ENCODE results near the gene HBEGF.

The HBEGF gene

DNA sequence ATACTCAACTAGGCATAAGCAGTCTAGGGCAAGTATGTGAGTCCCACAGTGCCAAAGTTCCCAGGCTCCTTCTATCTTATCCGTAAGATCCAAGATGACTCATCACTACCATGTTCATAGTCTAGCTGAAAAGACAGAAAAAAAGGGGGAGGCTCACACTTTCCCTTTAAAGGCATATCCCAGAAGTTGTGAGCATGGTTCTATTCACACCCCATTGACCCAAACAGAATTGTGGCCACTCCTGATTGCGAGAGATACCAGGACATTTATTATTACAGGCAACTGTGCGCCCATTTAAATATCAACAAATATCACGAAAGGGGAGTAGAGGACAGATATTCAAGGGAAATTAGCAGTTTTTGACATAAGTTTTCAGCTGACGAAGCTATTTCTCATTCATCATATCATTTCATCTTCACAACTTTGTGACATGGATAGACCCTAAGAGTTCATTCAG is 35.4 kb downstream of the HBEGF start:
- TF ChIP-seq, protein P1, sequence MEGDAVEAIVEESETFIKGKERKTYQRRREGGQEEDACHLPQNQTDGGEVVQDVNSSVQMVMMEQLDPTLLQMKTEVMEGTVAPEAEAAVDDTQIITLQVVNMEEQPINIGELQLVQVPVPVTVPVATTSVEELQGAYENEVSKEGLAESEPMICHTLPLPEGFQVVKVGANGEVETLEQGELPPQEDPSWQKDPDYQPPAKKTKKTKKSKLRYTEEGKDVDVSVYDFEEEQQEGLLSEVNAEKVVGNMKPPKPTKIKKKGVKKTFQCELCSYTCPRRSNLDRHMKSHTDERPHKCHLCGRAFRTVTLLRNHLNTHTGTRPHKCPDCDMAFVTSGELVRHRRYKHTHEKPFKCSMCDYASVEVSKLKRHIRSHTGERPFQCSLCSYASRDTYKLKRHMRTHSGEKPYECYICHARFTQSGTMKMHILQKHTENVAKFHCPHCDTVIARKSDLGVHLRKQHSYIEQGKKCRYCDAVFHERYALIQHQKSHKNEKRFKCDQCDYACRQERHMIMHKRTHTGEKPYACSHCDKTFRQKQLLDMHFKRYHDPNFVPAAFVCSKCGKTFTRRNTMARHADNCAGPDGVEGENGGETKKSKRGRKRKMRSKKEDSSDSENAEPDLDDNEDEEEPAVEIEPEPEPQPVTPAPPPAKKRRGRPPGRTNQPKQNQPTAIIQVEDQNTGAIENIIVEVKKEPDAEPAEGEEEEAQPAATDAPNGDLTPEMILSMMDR (IDR thresholded peaks at IDR 0.05) = no peak

DNA sequence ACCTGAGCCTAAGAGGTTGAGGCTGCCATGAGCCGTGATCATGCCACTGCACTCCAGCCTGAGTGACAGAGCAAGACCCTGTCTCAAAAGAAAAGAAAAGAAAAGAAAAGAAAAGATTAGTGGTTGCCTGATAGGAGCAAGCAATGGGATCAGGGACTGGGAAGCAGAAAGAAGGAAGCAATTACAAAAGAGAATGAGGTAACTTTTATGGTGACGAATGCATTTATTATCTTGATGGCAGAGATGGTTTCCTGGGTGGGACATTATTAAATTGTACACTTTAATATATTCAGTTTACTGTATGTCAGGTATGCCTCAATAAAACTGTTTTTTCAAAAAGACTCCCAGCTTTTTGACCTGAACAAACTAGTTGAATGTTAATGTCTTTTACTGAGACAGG is 36.0 kb downstream of the HBEGF start:
- TF ChIP-seq, protein P1 (IDR thresholded peaks at IDR 0.05) = no peak

DNA sequence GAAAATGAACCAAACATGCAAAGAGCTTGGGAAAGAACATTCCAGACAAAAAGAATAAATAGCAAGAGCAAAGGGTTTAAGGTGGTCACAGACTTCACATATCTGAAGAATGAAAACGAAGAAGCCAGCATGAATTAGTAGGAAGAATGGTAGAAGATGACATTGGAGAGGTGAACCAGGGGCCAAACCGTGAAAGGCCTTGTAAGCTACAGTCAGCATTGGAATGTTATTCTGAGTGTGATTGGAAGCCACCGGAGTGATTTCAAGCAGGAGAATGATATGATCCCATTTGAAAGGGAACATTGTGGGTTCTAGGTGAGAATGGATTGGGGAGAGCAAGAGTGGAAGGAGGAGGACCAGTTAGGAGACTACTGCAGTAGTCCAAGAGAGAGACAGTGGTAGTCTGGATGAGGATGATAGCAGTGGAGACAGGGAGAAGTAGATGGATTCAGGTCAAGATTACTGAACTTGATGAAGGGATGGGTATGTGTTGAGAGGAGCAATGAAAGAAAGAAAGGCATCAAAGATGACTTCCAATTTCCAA is 36.6 kb downstream of the HBEGF start:
- TF ChIP-seq, protein P1 (IDR thresholded peaks at IDR 0.05) = no peak

DNA sequence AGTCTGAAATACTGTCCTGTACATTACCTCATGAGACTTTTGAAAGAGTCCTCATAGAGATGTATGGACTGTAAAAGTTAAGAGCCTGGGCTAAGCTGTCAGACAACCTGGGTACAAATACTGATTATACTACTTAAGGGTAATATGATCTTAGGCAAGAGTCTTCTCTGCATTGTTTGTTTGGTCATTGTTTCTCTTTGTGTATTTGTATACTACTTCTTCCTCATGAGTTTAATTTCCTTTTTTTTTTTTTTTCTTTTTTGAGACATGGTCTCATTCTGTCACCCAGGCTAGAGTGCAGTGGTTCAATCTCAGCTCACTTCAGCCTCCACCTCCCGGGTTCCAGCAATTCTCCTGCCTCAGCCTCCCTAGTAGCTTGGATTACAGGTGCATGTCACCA is 40.9 kb downstream of the HBEGF start:
- TF ChIP-seq, protein P1 (IDR thresholded peaks at IDR 0.05) = no peak

DNA sequence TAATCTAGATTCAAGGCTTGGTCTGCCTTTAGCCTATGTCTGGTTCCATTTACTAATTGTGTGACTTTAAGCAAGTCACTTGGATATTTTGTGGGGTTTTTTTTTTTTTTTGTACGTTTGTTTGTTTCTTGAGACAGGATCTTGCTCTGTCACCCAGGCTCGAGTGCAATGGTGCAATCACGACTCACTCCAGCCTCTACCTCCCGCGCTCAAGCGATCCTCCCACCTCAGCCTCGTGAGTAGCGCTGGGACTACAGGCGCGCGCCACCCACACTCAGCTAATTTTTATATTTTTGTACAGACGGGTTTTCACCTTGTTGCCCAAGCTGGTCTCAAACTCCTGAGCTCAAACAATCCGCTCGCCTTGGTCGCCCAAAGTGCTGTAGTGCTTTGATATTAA is 42.4 kb downstream of the HBEGF start:
- TF ChIP-seq, protein P1 (IDR thresholded peaks at IDR 0.05) = no peak

DNA sequence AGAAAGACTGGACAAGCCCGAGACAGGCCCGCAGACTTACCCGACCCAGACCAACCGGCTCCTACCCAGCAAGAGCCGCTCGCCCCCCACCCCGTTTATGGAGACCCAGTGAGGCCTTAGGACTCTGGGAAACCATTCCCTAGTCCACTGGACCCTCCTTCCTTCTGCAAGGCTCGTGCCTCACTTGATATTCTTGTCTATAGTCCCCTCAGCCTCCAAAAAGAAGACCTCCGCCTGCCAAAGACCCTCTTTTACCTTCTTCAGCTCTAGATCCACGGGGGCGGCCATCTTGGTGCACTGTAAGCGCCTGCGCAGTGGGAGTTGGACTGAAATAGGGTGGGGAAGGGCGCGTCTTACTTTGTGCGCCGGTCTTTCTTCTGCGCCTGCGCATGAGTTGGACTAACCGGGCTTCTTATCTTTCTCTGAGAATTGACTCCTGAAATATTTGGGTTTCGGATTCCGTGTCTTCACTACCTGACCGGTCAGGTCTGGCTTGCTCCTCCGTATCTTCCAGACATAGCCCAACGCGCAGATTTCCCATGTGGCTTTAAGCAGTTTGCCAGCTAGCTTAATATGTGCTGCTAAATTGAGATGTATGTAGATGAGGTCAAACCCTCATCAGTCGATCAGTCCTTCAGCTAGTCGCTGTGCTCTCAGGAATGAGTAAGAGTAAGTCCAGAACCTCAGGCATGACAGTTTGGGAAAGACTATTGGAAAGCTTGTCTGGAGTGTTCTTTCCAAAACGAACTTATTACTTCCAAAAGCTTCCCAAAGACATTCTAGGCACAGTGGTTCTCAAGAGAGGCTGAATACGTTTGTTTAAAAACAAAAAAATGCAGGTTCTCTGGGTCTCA is 43.4 kb downstream of the HBEGF start, which contains the start of gene PFDN1:
Gene PFDN1, minus strand, starts transcription at position 316 of the 854 bp plus-strand sequence. Its CDS starts 28 bp downstream, at position 288.
- TF ChIP-seq, protein P1 (IDR thresholded peaks at IDR 0.05) = no peak

DNA sequence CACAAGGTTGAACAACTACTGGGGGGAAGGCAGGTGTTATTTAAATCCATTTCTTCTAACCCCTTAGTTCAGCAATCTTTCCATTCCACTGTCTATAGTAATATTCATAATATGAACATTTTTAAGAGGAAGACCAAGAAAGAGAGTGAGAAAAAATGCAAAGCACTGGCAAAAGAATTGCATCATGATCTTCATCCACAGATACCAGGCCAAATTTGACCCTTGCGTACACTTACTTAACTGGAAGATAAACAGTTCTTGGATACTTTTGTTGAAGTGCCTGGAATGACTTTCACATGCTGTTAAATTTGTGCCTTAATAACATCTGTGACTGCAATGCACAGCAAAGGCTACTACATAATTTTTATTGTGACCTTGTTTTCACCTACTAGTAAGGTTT is 45.3 kb downstream of the HBEGF start:
- TF ChIP-seq, protein P1 (IDR thresholded peaks at IDR 0.05) = no peak

Data from LNCAP (cell line).